ENCODE data around the gene ZNF765.
"Not testable (repeated sequence)": the region's sequence is repeated elsewhere in the genome, so short reads cannot be mapped to it uniquely, and the experiment has no call there.

The ZNF765 gene

GRCh38 chr19:53423074-53423473 is 28.1 kb downstream of the ZNF765 start:
- DNase-seq, result not testable (repeated sequence)

GRCh38 chr19:53423680-53424079 is 28.7 kb downstream of the ZNF765 start:
- not testable (repeated sequence) for DNase-seq

GRCh38 chr19:53424968-53425597 is 30.1 kb downstream of the ZNF765 start:
- DNase-seq, result peak; percentile 3

GRCh38 chr19:53431399-53432087 is 36.6 kb downstream of the ZNF765 start, which contains the start of gene ZNF761:
ZNF761 (plus strand) TSS chr19:53431984; CDS start chr19:53447269, 15,285 bp downstream.
- DNase-seq, result peak; percentile 92

GRCh38 chr19:53432088-53432661 is 37.2 kb downstream of the ZNF765 start:
- DNase-seq, result no peak

- DNase-seq, result not testable (repeated sequence)
Measured at GRCh38 chr19:53443809-53444208, 48.9 kb downstream of the ZNF765 start.

- not testable (repeated sequence) for DNase-seq
Measured at GRCh38 chr19:53447196-53447595, 52.2 kb downstream of the ZNF765 start.

- DNase-seq, result no peak
Measured at GRCh38 chr19:53455828-53456227, 60.9 kb downstream of the ZNF765 start.

GRCh38 chr19:53460131-53460721 is 65.3 kb downstream of the ZNF765 start:
- DNase-seq, result not testable (repeated sequence)

GRCh38 chr19:53461866-53462265 is 66.9 kb downstream of the ZNF765 start:
- DNase-seq, result no peak

- no peak for DNase-seq
Measured at GRCh38 chr19:53462861-53463260, 67.9 kb downstream of the ZNF765 start.

GRCh38 chr19:53463263-53463662 is 68.3 kb downstream of the ZNF765 start:
- no peak for DNase-seq

- no peak for DNase-seq
Measured at GRCh38 chr19:53466726-53467484, 72.0 kb downstream of the ZNF765 start.

- DNase-seq, result peak; percentile 45
Measured at GRCh38 chr19:53467485-53468262, 72.7 kb downstream of the ZNF765 start, which contains the start of gene ZNF813. ZNF813 (plus strand) TSS chr19:53467733; CDS start chr19:53483823, 16,090 bp downstream.

GRCh38 chr19:53468628-53469027 is 73.7 kb downstream of the ZNF765 start:
- DNase-seq, result not testable (repeated sequence)

- no peak for DNase-seq
Measured at GRCh38 chr19:53471916-53472315, 77.0 kb downstream of the ZNF765 start.

- not testable (repeated sequence) for DNase-seq
Measured at GRCh38 chr19:53474832-53475231, 79.9 kb downstream of the ZNF765 start.

- not testable (repeated sequence) for DNase-seq
Measured at GRCh38 chr19:53475470-53475869, 80.5 kb downstream of the ZNF765 start.

Measured in kidney glomerular epithelial cell (primary cell).